Esophagus squamous epithelium (tissue), 4 donors: Measurements from ENCODE around the gene DNAJB6.

ENCODE experiments used
- CTCF ChIP-seq, 6 experiments: fragments of 450-650 bp in 4 of 6; fragments of 200-600 bp in 2 of 6; sonication (generic) in 2 of 6; IDR thresholded peaks; one replicate each; pipeline ENCODE4 v1.5.1; 2016 to 2019; ENCODE audit warnings: antibody characterized with exemption in 6 of 6, mild to moderate bottlenecking in 4 of 6, moderate library complexity in 4 of 6
- POLR2A ChIP-seq, 4 donors: fragments of 450-650 bp; IDR thresholded peaks; one replicate each; pipeline ENCODE4 v1.6.1; 2017; ENCODE audit warnings: antibody characterized with exemption in 4 of 4, mild to moderate bottlenecking in 4 of 4, moderate library complexity in 3 of 4

DNA sequence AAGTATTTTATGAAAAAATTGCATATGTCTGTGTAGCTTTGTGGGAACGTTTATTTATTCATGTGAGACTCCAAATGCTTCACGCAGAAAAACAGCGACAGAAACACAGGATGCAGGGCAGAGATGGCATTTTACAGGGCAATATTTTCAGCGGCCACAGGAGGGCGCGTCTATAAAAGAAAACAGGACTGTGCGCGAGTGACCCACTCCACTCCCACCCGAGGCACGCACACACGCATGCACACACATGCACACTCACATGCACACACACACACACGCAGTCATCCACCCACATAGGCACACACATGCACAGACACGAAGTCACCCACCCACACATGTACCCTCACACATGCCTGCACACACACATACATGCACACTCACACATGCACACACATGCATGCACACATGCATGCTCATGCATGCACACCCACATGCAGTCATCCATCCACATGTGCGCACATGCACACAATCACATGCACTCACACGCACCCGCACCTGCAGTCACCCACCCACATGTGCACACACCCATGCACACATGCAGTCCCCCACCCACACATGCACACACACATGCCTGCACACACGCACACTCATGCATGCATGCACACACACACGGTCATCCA is 96.3 kb downstream of the DNAJB6 start:
- TF ChIP-seq CTCF (IDR thresholded peaks at IDR 0.05) (peak; percentile 33 to 73 (median 60)), POLR2A (IDR thresholded peaks at IDR 0.05) (no peak)
